GM12892 (cell line): ENCODE measurements around the gene ATP6V0A1.

ENCODE experiments used
- POLR2A ChIP-seq: IDR thresholded peaks from 2 replicates; pipeline ENCODE4 v1.6.1; 2011; ENCODE audit warnings: low read depth, low read length, control low read depth
- POLR2AphosphoS5 ChIP-seq: IDR thresholded peaks from 2 replicates; pipeline ENCODE4 v1.6.1; 2011; ENCODE audit warnings: low read depth, low read length, control low read depth

- TF ChIP-seq POLR2A (no peak), POLR2AphosphoS5 (no peak)
Measured at GRCh38 chr17:42521666-42522262, 63.1 kb downstream of the ATP6V0A1 start.
